ENCODE data around the gene FGF1.

DNA sequence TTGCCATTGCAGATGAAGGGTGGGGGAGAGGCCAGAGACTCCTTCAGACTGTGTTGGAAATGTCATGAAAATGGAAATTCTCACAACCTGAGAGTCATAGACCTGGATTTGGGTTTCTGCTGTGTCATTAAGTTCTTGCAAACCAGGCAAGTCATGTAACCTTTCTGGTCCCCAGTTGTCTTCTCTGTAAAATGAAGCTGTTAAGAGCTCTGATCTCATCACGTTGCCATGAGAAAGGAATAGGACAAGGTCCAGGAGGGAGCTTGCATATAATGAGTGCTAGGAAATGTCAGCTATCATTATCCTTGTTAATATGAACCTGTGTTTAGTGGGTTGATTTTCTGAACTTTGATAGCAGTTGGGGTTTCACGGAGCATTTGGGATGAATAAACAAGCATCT, 59.1 kb downstream of the FGF1 start:
- TF ChIP-seq, protein P1, sequence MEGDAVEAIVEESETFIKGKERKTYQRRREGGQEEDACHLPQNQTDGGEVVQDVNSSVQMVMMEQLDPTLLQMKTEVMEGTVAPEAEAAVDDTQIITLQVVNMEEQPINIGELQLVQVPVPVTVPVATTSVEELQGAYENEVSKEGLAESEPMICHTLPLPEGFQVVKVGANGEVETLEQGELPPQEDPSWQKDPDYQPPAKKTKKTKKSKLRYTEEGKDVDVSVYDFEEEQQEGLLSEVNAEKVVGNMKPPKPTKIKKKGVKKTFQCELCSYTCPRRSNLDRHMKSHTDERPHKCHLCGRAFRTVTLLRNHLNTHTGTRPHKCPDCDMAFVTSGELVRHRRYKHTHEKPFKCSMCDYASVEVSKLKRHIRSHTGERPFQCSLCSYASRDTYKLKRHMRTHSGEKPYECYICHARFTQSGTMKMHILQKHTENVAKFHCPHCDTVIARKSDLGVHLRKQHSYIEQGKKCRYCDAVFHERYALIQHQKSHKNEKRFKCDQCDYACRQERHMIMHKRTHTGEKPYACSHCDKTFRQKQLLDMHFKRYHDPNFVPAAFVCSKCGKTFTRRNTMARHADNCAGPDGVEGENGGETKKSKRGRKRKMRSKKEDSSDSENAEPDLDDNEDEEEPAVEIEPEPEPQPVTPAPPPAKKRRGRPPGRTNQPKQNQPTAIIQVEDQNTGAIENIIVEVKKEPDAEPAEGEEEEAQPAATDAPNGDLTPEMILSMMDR (IDR thresholded peaks at IDR 0.05): no peak
- no peak for TF ChIP-seq POLR2A (IDR thresholded peaks at IDR 0.05)
